Heart right ventricle (tissue), 16 donors: ENCODE measurements around the gene CLIC4. TPM values are rescaled to one million over a fixed set of nuclear protein-coding genes. Genes with fewer than 3 reads are reported as not detected.
"Not testable (repeated sequence)": the region's sequence is repeated elsewhere in the genome, so short reads cannot be mapped to it uniquely, and the experiment has no call there.

Experiments
- ATAC-seq, 8 donors: fragments of 200-7000 bp; cut with Tn5 transposase; one replicate each; pipeline ENCODE4 v1.9.1; 2020; ENCODE audit warnings: mild to moderate bottlenecking in 8 of 8, moderate library complexity in 8 of 8, moderate number of reproducible peaks in 1 of 8
- DNase-seq, 2 donors: peaks; one replicate each; pipeline ENCODE4 v3.0.0-alpha.2; 2020
- H3K27ac ChIP-seq, 10 donors: fragments of 200-600 bp; sonication (generic) in 2 of 10; one replicate each; pipeline versions ENCODE4 v1.5.0 to v1.8.0; 2020 to 2022; ENCODE audit warnings: mild to moderate bottlenecking in 3 of 10
- H3K27me3 ChIP-seq, 7 donors: fragments of 200-600 bp; one replicate each; pipeline ENCODE4 v1.8.0; 2021 to 2022; ENCODE audit warnings: mild to moderate bottlenecking in 2 of 7
- H3K36me3 ChIP-seq, 9 donors: fragments of 200-600 bp; sonication (generic) in 1 of 9; one replicate each; pipeline versions ENCODE4 v1.5.0 to v1.8.0; 2020 to 2022; ENCODE audit warnings: mild to moderate bottlenecking in 2 of 9
- H3K4me1 ChIP-seq, 9 donors: fragments of 200-600 bp; sonication (generic) in 1 of 9; one replicate each; pipeline versions ENCODE4 v1.5.0 to v1.8.0; 2020 to 2022; ENCODE audit warnings: mild to moderate bottlenecking in 4 of 9
- H3K4me3 ChIP-seq, 10 donors: fragments of 200-600 bp; sonication (generic) in 2 of 10; one replicate each; pipeline versions ENCODE4 v1.5.0 to v1.8.0; 2020 to 2022; ENCODE audit warnings: mild to moderate bottlenecking in 7 of 10, moderate library complexity in 2 of 10
- H3K9me3 ChIP-seq, 11 donors: fragments of 200-600 bp in 10 of 11; sonication (generic) in 2 of 11; one replicate each; pipeline versions ENCODE4 v1.5.0 to v1.8.0; 2013 to 2022; ENCODE audit warnings: mild to moderate bottlenecking in 2 of 11, control low read depth in 1 of 11, moderate library complexity in 1 of 11
- CTCF ChIP-seq, 9 donors: fragments of 200-600 bp; sonication (generic) in 2 of 9; IDR thresholded peaks; one replicate each; pipeline versions ENCODE4 v1.5.0 to v1.8.0; 2021 to 2022; ENCODE audit warnings: antibody characterized with exemption in 9 of 9, mild to moderate bottlenecking in 5 of 9, moderate library complexity in 1 of 9
- WGBS, 2 donors: extraction: QIAGEN DNeasy Blood & Tissue Kit; methylation state at CpG; one replicate each; pipeline ENCODE4 v1.1.7; 2013; ENCODE audit warnings: inconsistent platforms in 1 of 2; 5-methylcytosine and 5-hydroxymethylcytosine counted together
- intact Hi-C, 10 donors: fragments of 100-400 bp; cut with DNase I; formaldehyde crosslinking; loops; one replicate each; pipeline versions ENCODE4 v1.11.1 to v1.14.2; 2022
- polyA plus RNA-seq, 2 donors: library from polyadenylated mRNA; stranded (reverse); fragments of 200-250 nt; gene quantifications; one replicate each; pipeline ENCODE4 v1.2.3, GENCODE V29; 2013
- total RNA-seq, 10 donors: library from RNA; stranded (reverse); fragmentation: NEBNext Ultra II Directional in 3 of 10; extraction: Animal tissue kit (Norgen Biotek cat#: 25700) in 3 of 10; gene quantifications; one replicate each; pipeline versions ENCODE4 v1.2.1 to v1.2.4, GENCODE V29; 2021 to 2023
- donor health status: Arrhythmogenic right ventricular cardiomyopathy.
- donor health status: ischemic (EF 13 %, LVEDD 7.1; RV severe dilation, severe dysfunction).
- donor health status: healthy with polysubstance abuse.
- donor health status: DM: no; HTN: yes; CAD: no.
- donor health status: DM: no; HTN: no; CAD: no.
- donor health status: ischemic (EF 25% LVEDD 6.9; RV normal size, moderate dysfunction).
- donor health status: ischemic (EF 25% LVEDD 5.7; RV mildly dilated, moderate dysfunction).
- donor health status: healthy.
- donor health status: DM: yes; HTN: yes; CAD: no.
- donor health status: Ischemic cardiomyopathy.
- donor health status: ischemic (EF 35%, LVEDD 5.7; RV mildly dilated, moderate dysfunction).
- donor health status: nonischemic (EF 11% LVEDD 7.7; RV severe dilation, severe dysfunction).
- donor health status: DM: yes; HTN: yes; CAD: no.
- donor health status: PGD.
- donor health status: ischemic (EF 29% LVEDD 5.4; RV normal size, mild dysfunction).
- donor health status: nonischemic (EF 23%, LVEDD 6.1; RV moderate dilation, normal function).

The CLIC4 gene
- total and polyA plus RNA-seq, 12 donors = 90.8 to 511 (median 336) TPM

DNA sequence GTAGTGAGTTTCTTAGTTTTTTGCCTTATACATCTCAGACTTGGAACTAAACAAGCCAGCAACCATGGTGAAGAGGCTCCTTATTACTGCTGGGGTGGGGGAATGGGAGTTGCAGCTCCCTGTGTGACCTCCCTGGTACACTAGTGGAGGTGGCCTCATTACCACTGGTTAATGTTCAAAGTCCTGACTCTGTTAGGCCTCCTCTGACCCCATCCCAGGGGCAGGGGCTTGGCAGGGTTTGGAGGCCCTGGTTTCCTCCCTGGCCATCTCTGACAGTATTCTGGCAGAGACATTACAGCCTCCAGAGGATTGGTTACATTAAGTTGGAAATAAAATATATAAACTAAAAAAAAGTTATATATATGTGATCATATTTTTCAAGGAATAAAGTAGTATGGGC lies 45.2 kb downstream of the CLIC4 start:
- Histone ChIP-seq H3K9me3 (no peaks in the 10 kb centered on the region), H3K27ac (peak overlapping the region in 2 of 10 donors; percentile 18 to 52), H3K27me3 (no peaks in the 10 kb centered on the region), H3K4me1 (peaks cover 3 to 74% (median 45%) of the 10 kb centered on the region in 9 donors), H3K36me3 (no peaks in the 10 kb centered on the region), H3K4me3 (no peak overlapping the region)
- intact Hi-C loops = loop anchor here in 1 of 10 donors (5.0 kb wide), 1 partner anchor 37 kb away; no protein-coding TSS in a partner anchor
- no peak for TF ChIP-seq CTCF (IDR thresholded peaks at IDR 0.05)
- DNase-seq (no peak), ATAC-seq (no peak)

DNA sequence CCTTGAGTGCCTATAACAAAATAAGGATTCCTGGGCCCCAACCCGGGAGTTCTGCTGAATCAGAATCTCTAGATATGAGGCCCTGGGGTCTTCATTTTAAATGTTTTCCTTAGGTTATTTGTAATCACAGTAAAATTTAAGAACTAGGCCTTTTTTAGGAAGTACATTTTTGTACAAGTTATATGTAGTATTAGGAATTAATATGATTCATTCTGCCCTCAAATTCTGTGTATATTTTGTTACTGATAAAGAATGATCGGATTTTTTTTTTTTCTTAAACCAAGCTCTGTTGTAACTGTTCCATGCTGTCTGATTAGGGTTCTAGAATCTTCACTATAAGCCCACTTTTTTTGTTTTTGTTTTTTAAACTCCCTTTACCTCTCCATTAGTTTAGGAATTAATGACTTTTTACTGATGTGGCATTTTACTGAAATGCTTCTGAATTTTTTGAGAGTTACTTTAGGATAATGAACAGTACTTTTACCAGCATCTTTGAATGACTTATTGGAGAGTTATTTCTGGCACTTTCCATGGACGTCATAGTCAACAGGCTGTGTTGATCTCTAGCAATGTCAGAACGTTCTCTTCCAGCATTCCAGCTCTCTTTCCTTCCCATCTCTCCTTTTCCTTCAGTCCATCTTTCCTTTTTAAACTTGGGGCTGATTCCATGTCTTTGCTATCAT lies 48.3 kb downstream of the CLIC4 start:
- no peak for TF ChIP-seq CTCF (IDR thresholded peaks at IDR 0.05)
- no peaks in the 10 kb centered on the region for H3K27me3 ChIP-seq
- 30 to 41% methylated on average over 4 of the region's 4 CpGs for WGBS, 2 donors
- peaks cover 0 to 12% (median 5%) of the 10 kb centered on the region in 9 donors for H3K36me3 ChIP-seq
- peak overlapping the region; percentile 54 to 83 (median 68) for H3K27ac ChIP-seq
- H3K9me3 ChIP-seq = no peaks in the 10 kb centered on the region
- intact Hi-C loops = loop anchor here in 1 of 10 donors (5.0 kb wide), 1 partner anchor 34 kb away; no protein-coding TSS in a partner anchor
- H3K4me1 ChIP-seq = peaks cover 3 to 71% (median 36%) of the 10 kb centered on the region in 9 donors
- H3K4me3 ChIP-seq = no peak overlapping the region
- ATAC-seq = peak; percentile 44 to 96 (median 83)
- DNase-seq = peak in 1 of 2 donors; percentile 22

- peak in 6 of 8 donors; percentile 15 to 47 (median 30) for ATAC-seq
- not testable (repeated sequence) for DNase-seq, H3K27me3 ChIP-seq, H3K9me3 ChIP-seq, H3K4me3 ChIP-seq
- peak overlapping the region; percentile 54 to 83 (median 68) for H3K27ac ChIP-seq
- H3K4me1 ChIP-seq = peaks cover 3 to 68% (median 36%) of the 10 kb centered on the region in 9 donors
- H3K36me3 ChIP-seq = peaks cover 0 to 14% (median 5%) of the 10 kb centered on the region in 9 donors
- intact Hi-C loops = loop anchor here in 1 of 10 donors (5.0 kb wide), 1 partner anchor 33 kb away; no protein-coding TSS in a partner anchor
- 29 to 36% methylated on average over 2 of the region's 2 CpGs for WGBS, 2 donors
Observed at GRCh38 chr1:24794130-24794502, 48.9 kb downstream of the CLIC4 start.

DNA sequence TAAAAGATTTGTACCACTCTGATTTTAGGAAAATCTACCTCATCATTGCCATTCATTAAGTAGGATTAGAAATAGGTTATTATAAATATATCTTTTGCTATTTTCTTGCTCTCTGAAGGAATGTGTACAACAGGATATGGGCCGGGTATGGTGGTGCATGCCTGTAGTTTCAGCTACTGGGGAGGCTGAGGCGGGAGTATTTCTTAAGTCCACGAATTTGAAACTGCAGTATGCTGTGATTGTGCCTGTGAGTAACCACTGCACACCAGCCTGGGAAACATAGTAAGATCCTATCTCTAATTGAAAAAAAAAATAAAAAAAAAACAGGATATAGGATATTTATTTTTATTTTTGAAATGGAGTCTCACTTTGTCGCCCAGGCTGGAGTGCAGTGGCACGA lies 50.0 kb downstream of the CLIC4 start:
- Histone ChIP-seq H3K4me3 (no peak overlapping the region), H3K27ac (peak overlapping the region in 9 of 10 donors; percentile 54 to 83 (median 67)), H3K36me3 (peaks cover 0 to 16% (median 5%) of the 10 kb centered on the region in 9 donors), H3K9me3 (no peaks in the 10 kb centered on the region), H3K4me1 (peaks cover 3 to 60% (median 36%) of the 10 kb centered on the region in 9 donors), H3K27me3 (no peaks in the 10 kb centered on the region)
- DNase-seq (no peak), ATAC-seq (no peak)
- intact Hi-C loops = no loop called here
- TF ChIP-seq CTCF (IDR thresholded peaks at IDR 0.05) = no peak
- 77 to 85% methylated on average over 5 of the region's 5 CpGs for WGBS, 2 donors

DNA sequence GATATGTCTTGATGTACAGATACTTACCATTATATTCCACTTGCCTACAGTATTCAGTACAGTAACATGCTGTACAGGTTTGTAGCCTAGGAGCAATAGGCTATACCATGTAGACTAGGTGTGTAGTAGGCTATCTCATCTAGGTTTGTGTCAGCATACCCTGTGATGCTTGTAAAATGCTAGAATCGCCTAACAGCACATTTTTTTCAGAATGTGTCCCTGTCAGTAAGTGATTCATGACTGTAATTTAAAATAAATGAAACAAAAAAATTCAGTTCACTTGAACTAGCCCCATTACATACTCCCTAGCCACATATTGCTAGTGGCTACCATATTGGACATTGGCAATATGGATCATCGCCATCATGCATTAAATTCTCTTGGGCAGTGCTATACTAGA lies 51.3 kb downstream of the CLIC4 start:
- ATAC-seq = no peak
- Histone ChIP-seq H3K27ac (no peak overlapping the region), H3K4me1 (peaks cover 6 to 59% (median 40%) of the 10 kb centered on the region in 9 donors)

DNA sequence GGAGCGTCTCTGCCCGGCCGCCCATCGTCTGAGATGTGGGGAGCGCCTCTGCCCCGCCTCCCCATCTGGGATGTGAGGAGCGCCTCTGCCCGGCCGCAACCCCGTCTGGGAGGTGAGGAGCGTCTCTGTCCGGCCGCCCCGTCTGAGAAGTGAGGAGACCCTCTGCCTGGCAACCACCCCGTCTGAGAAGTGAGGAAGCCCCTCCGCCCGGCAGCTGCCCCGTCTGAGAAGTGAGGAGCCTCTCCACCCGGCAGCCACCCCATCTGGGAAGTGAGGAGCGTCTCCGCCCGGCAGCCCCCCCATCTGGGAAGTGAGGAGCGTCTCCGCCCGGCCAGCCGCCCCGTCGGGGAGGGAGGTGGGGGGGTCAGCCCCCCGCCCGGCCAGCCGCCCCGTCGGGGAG lies 54.0 kb downstream of the CLIC4 start:
- H3K9me3 ChIP-seq, H3K27ac ChIP-seq, DNase-seq, ATAC-seq, H3K4me3 ChIP-seq, H3K27me3 ChIP-seq, intact Hi-C loops: not testable (repeated sequence)
- 89 to 97% methylated on average over 25 to 33 of the region's 33 CpGs for WGBS, 2 donors
- Histone ChIP-seq H3K4me1 (peaks cover 5 to 62% (median 49%) of the 10 kb centered on the region in 9 donors), H3K36me3 (peaks cover 0 to 16% (median 5%) of the 10 kb centered on the region in 9 donors)

More for the DNA sequence above, 51.3 kb downstream of the CLIC4 start:
- H3K36me3 ChIP-seq = peaks cover 0 to 16% (median 5%) of the 10 kb centered on the region in 9 donors
- no peak overlapping the region for H3K4me3 ChIP-seq
- no peaks in the 10 kb centered on the region for H3K9me3 ChIP-seq
- intact Hi-C loops = no loop called here
- no peak for DNase-seq
- no peaks in the 10 kb centered on the region for H3K27me3 ChIP-seq
- 94 to 97% methylated on average over 2 of the region's 2 CpGs for WGBS, 2 donors
- no peak for TF ChIP-seq CTCF (IDR thresholded peaks at IDR 0.05)
